GM18870 (cell line): ENCODE results near the gene CTAGE8.
"Not testable (repeated sequence)": the region's sequence is repeated elsewhere in the genome, so short reads cannot be mapped to it uniquely, and the experiment has no call there.

ENCODE experiments used
- ATAC-seq: cut with Tn5 transposase; IDR thresholded peaks from one replicate; pipeline ENCODE4 v1.9.1; 2021; ENCODE audit warnings: moderate library complexity; ENCODE audit not compliant: unreplicated experiment

The CTAGE8 gene

DNA sequence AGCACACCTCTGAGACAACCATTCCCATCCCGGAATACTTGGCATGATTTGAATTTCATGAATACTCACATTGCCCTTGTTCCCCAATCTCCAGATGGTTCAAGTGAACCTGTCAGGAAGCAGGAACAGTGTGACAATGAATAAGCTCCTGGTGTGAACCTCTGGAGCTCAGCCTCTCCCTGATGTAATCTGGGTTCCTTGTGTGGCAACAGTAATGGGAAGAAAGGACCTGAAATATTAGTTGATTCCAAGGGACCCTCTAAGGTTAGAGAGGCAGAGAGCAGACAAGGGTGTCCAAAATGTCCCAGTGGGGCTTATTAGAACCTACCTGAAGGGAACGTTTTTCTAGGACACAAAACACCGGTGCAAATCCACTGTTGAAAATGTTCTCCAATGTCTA lies 13.0 kb downstream of the CTAGE8 start:
- ATAC-seq = no peak

DNA sequence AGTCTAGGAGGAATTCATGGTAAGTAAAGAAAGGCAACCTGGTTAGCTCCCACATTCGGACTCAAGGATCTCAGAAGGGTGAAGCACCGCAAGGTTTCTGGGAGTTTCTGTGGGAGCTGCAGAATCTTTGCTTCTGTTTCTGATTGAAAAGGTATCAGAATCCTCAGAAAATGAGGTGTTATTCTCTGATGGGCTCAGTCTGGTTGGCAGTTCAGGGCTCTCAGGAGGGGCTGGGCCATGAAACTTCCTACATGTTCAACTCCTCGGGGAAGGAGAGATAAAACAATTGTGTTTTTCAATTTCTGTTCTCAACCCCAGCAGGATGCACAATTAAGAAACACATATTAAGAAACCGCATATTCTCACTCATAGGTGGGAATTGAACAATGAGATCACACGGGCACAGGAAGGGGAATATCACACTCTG lies 13.6 kb downstream of the CTAGE8 start:
- ATAC-seq = no peak

DNA sequence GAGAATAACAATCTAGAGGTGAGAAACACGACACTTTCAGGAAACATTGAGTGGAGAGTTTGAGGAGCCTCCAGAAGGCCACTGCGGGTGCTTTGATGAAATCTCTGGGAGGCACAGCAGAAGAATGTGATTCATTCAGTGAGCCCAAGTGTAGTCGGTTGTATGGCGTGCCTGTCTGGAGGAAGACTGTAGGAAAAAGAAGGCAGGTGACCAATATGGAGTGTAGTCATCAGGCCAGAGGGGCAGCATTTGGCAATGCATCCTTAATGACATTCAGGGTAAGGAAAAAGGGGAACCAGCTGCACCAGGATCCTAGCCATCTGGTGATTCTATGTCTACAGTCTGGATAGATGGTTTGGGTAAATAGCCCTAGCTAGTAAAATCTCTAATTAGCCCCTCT lies 16.8 kb downstream of the CTAGE8 start:
- not testable (repeated sequence) for ATAC-seq

DNA sequence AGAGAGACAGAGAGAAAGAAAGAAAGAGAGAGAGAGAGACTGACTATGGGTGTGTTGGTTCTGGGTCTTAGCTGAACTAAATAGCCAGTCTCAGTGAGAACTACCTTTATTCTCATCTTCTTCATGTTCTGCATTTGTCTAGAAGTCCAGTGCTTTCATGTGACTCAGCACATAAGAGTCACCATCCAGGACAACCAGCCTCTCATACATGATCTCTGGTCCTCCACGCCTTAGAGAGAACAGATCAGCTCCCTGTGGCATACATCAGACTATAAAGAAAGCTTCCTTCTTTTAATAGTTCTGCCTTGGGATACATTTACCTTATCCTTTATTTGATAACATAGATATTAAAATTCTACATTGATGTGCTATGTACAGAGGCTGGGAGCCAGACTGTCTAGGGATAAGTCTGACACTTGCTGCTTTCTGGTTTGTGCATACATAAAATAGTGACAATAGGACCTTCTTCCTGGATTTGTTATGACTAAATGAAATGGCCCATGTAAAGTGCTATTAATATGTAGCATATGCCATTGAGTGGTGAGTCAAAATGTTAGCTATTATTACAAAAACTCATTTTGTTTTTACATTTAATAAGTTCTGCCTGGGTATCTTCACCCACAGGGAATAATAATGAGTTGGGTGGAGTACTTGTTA lies 21.3 kb downstream of the CTAGE8 start:
- not testable (repeated sequence) for ATAC-seq

DNA sequence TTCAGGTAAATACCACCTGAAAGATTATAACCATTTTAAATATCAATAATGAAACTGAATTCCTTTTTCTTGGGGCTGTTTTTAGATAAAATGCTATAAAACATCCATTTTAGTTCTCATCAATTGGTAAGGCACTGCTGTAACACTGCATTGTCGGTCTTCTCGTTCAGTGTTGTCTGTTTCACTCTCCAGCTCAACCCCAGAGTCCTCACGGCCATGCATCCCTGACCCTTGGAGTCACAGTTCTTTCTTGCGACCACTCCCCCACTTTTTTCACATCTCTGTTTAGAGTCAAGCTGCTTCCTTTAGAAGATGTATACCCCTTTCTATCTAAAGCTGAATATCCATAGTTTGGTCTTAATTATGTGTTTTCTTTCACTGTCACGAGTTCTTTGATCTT lies 22.1 kb downstream of the CTAGE8 start:
- ATAC-seq = not testable (repeated sequence)

DNA sequence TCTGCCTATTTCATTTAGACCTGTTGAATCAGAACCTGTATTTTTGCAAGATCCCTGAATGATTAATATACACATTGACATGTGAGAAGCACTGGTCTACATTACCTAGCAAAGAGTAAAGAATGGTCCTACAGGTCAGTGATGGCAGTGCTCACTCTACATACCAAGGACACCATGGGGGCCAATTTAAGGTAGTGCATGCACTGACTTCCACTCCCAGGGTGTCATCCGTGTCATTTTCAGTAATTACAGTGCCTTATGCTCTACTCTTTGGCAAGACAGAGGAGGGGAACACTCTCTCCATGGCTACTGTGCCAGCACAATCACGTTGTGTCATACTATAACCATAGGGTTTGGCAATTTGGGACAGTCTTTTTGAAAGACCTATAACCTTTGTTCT lies 23.7 kb downstream of the CTAGE8 start:
- ATAC-seq = not testable (repeated sequence)

DNA sequence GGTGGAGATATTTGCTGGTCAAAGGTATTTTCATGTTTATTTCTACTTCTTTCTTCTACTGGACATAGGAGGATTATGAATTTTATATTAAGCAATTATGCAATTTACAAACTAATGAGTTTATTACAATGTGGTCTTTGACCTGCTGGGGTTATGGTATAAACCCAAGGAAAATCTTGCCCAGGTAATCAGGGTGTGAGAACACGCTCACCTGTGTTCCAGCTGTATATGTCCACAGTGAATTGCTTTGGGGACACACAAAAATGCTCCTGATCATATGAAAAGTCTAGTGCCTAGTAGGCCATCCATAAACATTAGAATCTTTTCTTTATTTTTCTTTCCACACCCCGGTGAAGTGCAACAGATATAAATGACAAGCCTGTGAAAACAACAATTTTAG lies 29.7 kb downstream of the CTAGE8 start, which contains the start of gene OR2A42:
Gene OR2A42, minus strand, starts transcription at position 241 of the 400 bp plus-strand sequence. CDS start 6,762 bp downstream, outside the sequence.
- ATAC-seq = not testable (repeated sequence)

DNA sequence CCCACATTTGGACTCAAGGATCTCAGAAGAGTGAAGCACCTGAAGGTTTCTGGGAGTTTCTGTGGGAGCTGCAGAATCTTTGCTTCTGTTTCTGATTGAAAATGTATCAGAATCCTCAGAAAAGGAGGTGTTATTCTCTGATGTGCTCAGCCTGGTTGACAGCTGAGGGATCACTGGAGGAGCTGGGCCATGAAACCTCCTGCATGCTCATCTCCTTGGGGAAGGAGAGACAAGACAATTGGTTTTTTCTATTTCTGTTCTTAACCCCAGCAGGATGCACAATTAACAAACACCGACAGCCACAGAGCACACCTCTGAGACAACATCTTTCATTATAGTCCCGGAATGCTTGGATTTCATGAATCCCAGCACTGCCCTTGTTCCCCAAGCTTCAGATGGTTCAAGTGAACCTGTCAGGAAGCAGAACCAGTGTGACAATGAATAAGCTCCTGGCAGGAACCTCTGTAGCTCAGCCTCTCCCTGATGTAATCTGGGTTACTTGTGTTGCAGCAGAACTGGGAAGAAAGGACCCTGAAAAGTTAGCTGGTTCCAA lies 30.5 kb downstream of the CTAGE8 start:
- ATAC-seq = not testable (repeated sequence)

DNA sequence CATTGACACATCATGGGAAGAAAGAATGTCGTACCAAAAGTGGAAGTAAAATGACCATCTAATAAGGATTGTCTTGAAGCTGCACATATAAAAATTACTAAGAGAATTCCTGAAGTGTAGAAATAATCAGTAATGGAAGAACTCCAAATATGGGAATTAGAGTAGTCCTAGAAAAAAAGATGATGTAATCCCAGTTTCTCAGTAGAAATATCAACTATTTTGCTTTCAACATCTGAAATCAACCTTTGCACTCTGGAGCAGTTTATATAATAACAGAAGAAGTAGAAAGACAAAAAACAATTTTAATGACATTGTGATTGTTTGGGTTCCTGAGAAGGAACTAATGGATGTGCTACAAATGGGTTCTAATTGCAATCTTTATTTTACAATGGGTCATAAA lies 36.0 kb downstream of the CTAGE8 start:
- ATAC-seq = not testable (repeated sequence)

DNA sequence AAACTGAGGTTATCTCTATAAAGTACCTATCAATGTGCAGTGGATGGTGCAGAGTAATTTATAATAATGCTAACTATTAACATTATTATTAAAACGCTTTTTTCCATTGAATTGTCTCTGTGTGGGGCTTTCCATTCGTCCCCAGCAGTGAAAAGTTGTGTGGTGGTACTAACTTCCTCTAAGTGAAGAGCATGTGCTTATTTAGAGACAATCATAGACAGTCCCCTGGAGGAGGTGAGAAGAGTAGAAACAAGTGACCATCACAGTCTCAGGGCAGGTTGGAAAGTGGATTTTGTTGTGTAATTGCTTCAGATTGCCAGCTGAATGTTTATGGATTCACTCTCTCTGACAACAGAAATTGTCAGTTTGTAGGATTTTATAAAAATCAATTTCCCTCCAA lies 38.1 kb downstream of the CTAGE8 start:
- ATAC-seq = not testable (repeated sequence)

DNA sequence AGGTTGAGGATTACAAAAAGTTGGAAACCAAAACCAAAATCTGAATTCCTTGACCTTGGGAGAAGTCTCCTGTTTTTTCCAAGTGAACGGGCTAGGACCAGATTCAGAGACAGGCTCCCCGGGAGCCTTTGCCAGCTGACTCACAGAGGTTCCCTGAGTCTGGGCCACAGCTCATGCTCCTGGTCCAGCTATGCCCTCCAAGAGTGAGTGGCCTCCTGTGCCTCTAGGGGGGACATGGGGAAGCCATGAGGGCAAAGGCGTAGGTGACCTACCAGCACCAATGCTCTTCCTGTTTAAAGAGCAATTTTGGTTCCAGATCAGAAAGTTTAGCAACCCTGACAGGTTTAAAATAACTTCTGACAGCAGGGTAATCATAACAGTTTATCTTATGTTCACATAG lies 40.3 kb downstream of the CTAGE8 start:
- ATAC-seq = not testable (repeated sequence)

DNA sequence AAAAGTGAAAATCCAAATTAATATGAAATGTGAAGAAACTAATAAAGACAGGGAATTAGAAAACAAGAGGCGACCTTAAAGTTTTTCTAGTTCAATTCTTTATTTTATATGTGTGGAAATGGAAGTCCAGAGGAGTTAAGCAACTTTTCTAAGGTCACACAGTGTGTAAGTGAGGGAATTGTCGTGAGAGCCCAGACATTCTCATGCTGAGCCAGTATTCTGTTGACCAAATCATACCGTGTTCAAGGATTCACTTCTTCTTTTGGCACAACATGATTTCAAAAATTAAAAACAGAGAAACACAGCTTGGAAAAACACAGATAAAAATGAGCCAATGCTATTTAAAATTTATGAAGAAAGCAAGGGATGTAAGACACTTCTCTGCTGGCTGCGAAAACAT lies 42.2 kb downstream of the CTAGE8 start:
- not testable (repeated sequence) for ATAC-seq

DNA sequence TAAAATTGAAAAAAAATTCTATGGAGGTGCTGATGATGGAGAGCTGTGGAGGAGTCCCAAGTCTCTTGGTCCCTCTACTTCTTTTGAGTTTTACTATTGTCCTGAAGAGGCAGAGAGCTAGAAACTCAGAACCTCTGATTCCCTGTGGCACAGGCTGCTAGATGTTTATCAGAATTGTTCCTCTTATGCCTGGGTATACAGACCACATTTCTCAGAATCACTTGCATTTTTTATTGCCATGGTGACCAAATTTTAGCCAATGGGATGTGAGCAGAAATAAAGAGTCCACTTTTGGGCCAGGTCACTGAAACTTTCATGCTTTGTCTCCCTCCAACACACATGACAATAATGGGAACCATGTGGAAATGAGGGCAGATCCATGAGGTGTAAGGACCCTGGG lies 45.4 kb downstream of the CTAGE8 start:
- not testable (repeated sequence) for ATAC-seq

DNA sequence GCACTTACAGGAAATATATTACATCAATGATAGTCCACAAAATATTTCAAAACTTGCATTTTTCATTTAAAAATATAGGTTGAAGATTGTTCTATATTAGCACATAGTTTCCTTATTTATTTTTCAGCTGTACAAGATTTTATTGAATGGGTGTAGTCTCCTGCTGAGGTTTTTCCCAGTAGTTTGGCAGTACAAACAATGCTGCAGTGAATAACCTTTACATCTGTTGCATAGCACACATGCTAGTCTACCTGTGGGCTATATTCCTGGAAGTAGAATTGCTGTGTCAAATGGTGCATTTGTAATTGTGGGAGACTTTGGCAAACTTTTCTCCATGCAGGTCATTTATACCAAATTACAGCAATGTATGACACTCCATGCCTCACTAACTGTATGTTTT lies 48.6 kb downstream of the CTAGE8 start:
- ATAC-seq = not testable (repeated sequence)

DNA sequence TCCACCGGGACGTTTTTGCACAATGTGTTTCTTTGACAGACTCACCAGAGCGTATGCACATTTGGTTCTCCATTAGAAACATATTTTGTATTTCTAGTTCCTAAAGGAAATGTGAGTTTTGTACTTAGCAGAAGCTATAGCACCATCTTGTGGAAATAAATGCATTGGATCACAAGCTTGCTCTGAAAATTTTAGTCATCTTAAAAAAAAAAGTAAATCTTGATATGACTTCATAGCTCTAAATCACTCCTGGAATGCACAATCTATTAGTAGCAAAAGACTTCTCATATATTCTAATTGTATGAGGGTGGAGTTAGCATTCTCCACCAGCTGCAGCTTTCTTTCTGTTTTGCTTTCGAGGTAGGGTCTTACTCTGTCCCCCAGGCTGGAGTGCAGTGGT lies 49.9 kb downstream of the CTAGE8 start:
- ATAC-seq = peak; percentile 63

DNA sequence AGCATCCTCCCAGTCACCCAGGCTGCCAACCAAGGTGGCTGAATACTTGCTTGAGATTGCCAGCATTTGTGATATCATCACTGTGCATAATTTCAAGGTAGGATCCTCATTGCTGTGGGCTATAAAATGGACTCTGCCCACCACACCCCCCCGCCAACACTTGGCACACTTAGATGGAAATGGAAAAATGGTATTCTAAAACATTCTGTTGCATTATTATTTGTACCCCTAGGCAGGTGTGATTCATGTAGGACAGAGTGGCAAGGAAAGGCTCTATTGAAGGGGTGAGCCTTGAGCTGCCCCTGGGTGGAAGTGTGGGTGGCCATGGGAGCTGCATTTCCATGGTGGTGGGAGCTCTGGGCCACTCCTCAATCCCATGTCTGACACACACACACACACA lies 50.5 kb downstream of the CTAGE8 start:
- not testable (repeated sequence) for ATAC-seq

DNA sequence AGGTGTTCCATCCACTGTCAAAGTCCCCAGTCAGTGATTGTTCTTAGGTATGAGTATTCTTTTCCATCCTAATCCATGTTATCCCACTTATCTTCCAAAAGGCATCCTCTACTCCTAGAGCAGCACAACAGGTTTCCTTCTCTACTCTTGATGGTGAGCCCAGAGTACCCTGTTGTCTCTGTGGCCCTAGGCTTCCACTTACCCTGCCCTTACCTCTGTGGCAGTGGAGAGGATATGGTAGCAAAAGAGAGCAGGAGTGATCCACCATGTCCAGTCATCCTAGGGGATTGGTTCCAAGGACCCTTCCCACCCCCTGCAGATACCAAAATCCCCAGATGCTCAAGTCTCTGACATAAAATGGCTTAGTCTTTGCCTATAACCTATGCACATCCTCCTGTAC lies 51.9 kb downstream of the CTAGE8 start:
- ATAC-seq = not testable (repeated sequence)
